HCT116 (cell line): ENCODE measurements around the gene SHISA8. TPM values are rescaled to one million over a fixed set of nuclear protein-coding genes. Genes with fewer than 3 reads are reported as not detected.

ENCODE experiments used
- ATAC-seq: fragments of 200-7000 bp; cut with Tn5 transposase; 2 replicates; pipeline ENCODE4 v1.9.1; 2020; ENCODE audit warnings: mild to moderate bottlenecking, moderate library complexity
- BruUV-seq: library from RNA; stranded (reverse); fragments of 400-500 nt; replicated peaks from 2 replicates; lab custom pipeline; 2021; lab: Mats Ljungman, UMichigan
- CTCF ChIA-PET: fragments of 300-600 bp; sonication (Branson Sonifier 250); formaldehyde crosslinking; loops from one replicate; lab custom pipeline; 2021; ENCODE audit warnings: antibody characterized with exemption; lab: Charles Lee
- POLR2A ChIA-PET: fragments of 300-600, 350-600 bp; sonication (Branson Sonifier 250); formaldehyde crosslinking; loops from one replicate; lab custom pipeline; 2021; ENCODE audit warnings: antibody characterized with exemption; lab: Charles Lee
- RAD21 ChIA-PET, 2 experiments: fragments of 300-600 bp; sonication (Branson Sonifier 250); formaldehyde crosslinking; loops; one replicate each; lab custom pipeline; 2023; ENCODE audit warnings: low total read pairs in 2 of 2; ENCODE audit not compliant: uncharacterized antibody in 2 of 2, unreplicated experiment in 2 of 2, low non-redundant PET in 1 of 2; lab: Charles Lee
- DNase-seq: peaks from one replicate; pipeline ENCODE4 v3.0.0-alpha.2; 2010; ENCODE audit warnings: low read depth, low spot score
- H2AFZ ChIP-seq: fragments of 200-600 bp; shearing (Covaris generic), sonication (generic); 2 replicates; pipeline ENCODE4 v1.6.1; 2017; ENCODE audit warnings: low read depth, mixed run types, mixed read lengths, antibody characterized with exemption, low read length; ENCODE audit not compliant: poor library complexity, severe bottlenecking
- H3K27ac ChIP-seq: 2 replicates; pipeline ENCODE4 v1.5.1; 2012; ENCODE audit warnings: low read depth, low read length
- H3K27me3 ChIP-seq: fragments of 200-600 bp; sonication (generic); 2 replicates; pipeline ENCODE4 v1.6.1; 2016; ENCODE audit warnings: mixed run types, low read length, mixed read lengths; ENCODE audit not compliant: insufficient read depth
- H3K36me3 ChIP-seq, 2 experiments: fragments of 200-500 bp in 1 of 2; fragments of 200-600 bp in 1 of 2; sonication (Bioruptor generic) in 1 of 2; sonication (generic) in 1 of 2; 2 replicates each; pipeline versions ENCODE4 v1.5.1 to v1.6.1; 2014 to 2016; ENCODE audit warnings: low read length in 2 of 2, inconsistent platforms in 1 of 2, mixed read lengths in 1 of 2, mixed run types in 1 of 2; ENCODE audit not compliant: insufficient read depth in 2 of 2, control insufficient read depth in 1 of 2
- H3K4me1 ChIP-seq, 2 experiments: fragments of 200-600 bp in 1 of 2; sonication (generic) in 1 of 2; 2 replicates each; pipeline versions ENCODE4 v1.5.1 to v1.6.1; 2012 to 2017; ENCODE audit warnings: low read length in 2 of 2, inconsistent platforms in 1 of 2, mild to moderate bottlenecking in 1 of 2, mixed read lengths in 1 of 2, mixed run types in 1 of 2, moderate library complexity in 1 of 2; ENCODE audit not compliant: insufficient read depth in 2 of 2, control insufficient read depth in 1 of 2
- H3K4me2 ChIP-seq: fragments of 200-600 bp; sonication (generic); 2 replicates; pipeline ENCODE4 v1.6.1; 2017; ENCODE audit warnings: mixed run types, low read length, mixed read lengths
- H3K4me3 ChIP-seq, 2 experiments: fragments of 200-600 bp in 1 of 2; sonication (generic) in 1 of 2; replicated peaks in 1 of 2; 2 replicates each; pipeline ENCODE4 v1.5.1; 2011 to 2016; ENCODE audit warnings: low read length in 2 of 2, control low read depth in 1 of 2, low read depth in 1 of 2, mild to moderate bottlenecking in 1 of 2, mixed read lengths in 1 of 2, mixed run types in 1 of 2
- H3K79me2 ChIP-seq: fragments of 200-600 bp; sonication (generic); 2 replicates; pipeline ENCODE4 v1.6.1; 2017; ENCODE audit warnings: mild to moderate bottlenecking, mixed run types, low read length, moderate library complexity, mixed read lengths; ENCODE audit not compliant: insufficient read depth
- H3K9ac ChIP-seq: fragments of 200-600 bp; sonication (generic); 2 replicates; pipeline ENCODE4 v1.6.1; 2016; ENCODE audit warnings: low read length, mixed read lengths
- H3K9me2 ChIP-seq: fragments of 200-600 bp; sonication (generic), shearing (Covaris generic); 2 replicates; pipeline ENCODE4 v1.6.1; 2017; ENCODE audit warnings: mixed run types, mild to moderate bottlenecking, moderate library complexity; ENCODE audit not compliant: insufficient read depth
- H3K9me3 ChIP-seq, 2 experiments: fragments of 200-500 bp in 1 of 2; fragments of 200-600 bp in 1 of 2; sonication (Bioruptor generic) in 1 of 2; sonication (generic) in 1 of 2; 2 replicates each; pipeline ENCODE4 v1.6.1; 2014 to 2017; ENCODE audit warnings: low read length in 2 of 2, mixed read lengths in 2 of 2, inconsistent platforms in 1 of 2, low read depth in 1 of 2, mild to moderate bottlenecking in 1 of 2, mixed run types in 1 of 2, moderate library complexity in 1 of 2; ENCODE audit not compliant: control insufficient read depth in 1 of 2, insufficient read depth in 1 of 2
- H4K20me1 ChIP-seq: fragments of 200-600 bp; sonication (generic), shearing (Covaris generic); 2 replicates; pipeline ENCODE4 v1.6.1; 2017; ENCODE audit warnings: mixed run types, mild to moderate bottlenecking, moderate library complexity; ENCODE audit not compliant: insufficient read depth
- ATF3 ChIP-seq: IDR thresholded peaks from 2 replicates; pipeline ENCODE4 v1.6.1; 2012
- CBX3 ChIP-seq: IDR thresholded peaks from 2 replicates; pipeline ENCODE4 v1.6.1; 2012; ENCODE audit warnings: low read depth
- EGR1 ChIP-seq: IDR thresholded peaks from 2 replicates; pipeline ENCODE4 v1.6.1; 2012; ENCODE audit warnings: low read depth
- ELF1 ChIP-seq: IDR thresholded peaks from 2 replicates; pipeline ENCODE4 v1.6.1; 2012; ENCODE audit warnings: low read depth, borderline replicate concordance
- EZH2 ChIP-seq: fragments of 200-600 bp; sonication (generic); IDR thresholded peaks from 2 replicates; pipeline ENCODE4 v1.6.1; 2017; ENCODE audit warnings: antibody characterized with exemption, mixed run types
- FOSL1 ChIP-seq: IDR thresholded peaks from 2 replicates; pipeline ENCODE4 v1.6.1; 2012; ENCODE audit warnings: low read depth
- JUND ChIP-seq: IDR thresholded peaks from 2 replicates; pipeline ENCODE4 v1.6.1; 2012
- POLR2A ChIP-seq: IDR thresholded peaks from 2 replicates; pipeline ENCODE4 v1.7.0; 2011; ENCODE audit warnings: borderline replicate concordance; ENCODE audit not compliant: insufficient read depth, insufficient read length; ENCODE audit errors: extremely low read depth
- POLR2AphosphoS5 ChIP-seq: IDR thresholded peaks from 2 replicates; pipeline ENCODE4 v1.6.1; 2011; ENCODE audit warnings: mild to moderate bottlenecking, low read depth, low read length, moderate library complexity
- RAD21 ChIP-seq: IDR thresholded peaks from 2 replicates; pipeline ENCODE4 v1.6.1; 2012; ENCODE audit warnings: low read depth, mild to moderate bottlenecking
- REST ChIP-seq: IDR thresholded peaks from 2 replicates; pipeline ENCODE4 v1.6.1; 2012; ENCODE audit warnings: low read depth
- SIN3A ChIP-seq: IDR thresholded peaks from 2 replicates; pipeline ENCODE4 v1.6.1; 2012; ENCODE audit warnings: low read depth
- SP1 ChIP-seq: IDR thresholded peaks from 2 replicates; pipeline ENCODE4 v1.6.1; 2012; ENCODE audit warnings: low read depth
- TCF7L2 ChIP-seq: IDR thresholded peaks from 2 replicates; pipeline ENCODE4 v1.7.0; 2011; ENCODE audit warnings: borderline replicate concordance, inconsistent platforms; ENCODE audit not compliant: insufficient read depth, insufficient read length; ENCODE audit errors: extremely low read depth
- YY1 ChIP-seq: IDR thresholded peaks from 2 replicates; pipeline ENCODE4 v1.6.1; 2011; ENCODE audit warnings: low read length, low read depth, moderate library complexity, mild to moderate bottlenecking; ENCODE audit not compliant: insufficient replicate concordance; ENCODE audit errors: extremely low read depth
- ZFX ChIP-seq: fragments of 450-650 bp; IDR thresholded peaks from 2 replicates; pipeline ENCODE4 v1.6.1; 2017
- intact Hi-C: fragments of 100-400 bp; cut with micrococcal nuclease; formaldehyde crosslinking; loops from 2 replicates; pipeline ENCODE4 v1.10.0; 2022
- total RNA-seq: library from RNA; stranded (reverse); gene quantifications from one replicate; pipeline ENCODE4 v1.2.1, GENCODE V29; 2021; ENCODE audit not compliant: unreplicated experiment
- TF ChIP-seq, protein P1 (sequence below): IDR thresholded peaks from 2 replicates; pipeline ENCODE4 v1.6.1; 2012

The SHISA8 gene
- total RNA-seq, 1 experiment from 2014 or later = 13.9 TPM

GRCh38 chr22:41952713-41953112, 37.8 kb upstream of the SHISA8 start:
- Histone ChIP-seq H3K79me2 (no peaks in the 10 kb centered on the region), H3K36me3 (no peaks in the 10 kb centered on the region), H3K27me3 (no peaks in the 10 kb centered on the region), H3K4me1 (peaks cover 4 to 15% of the 10 kb centered on the region in 2 experiments; a peak in 3 of 4 replicates), H3K4me2 (no peak overlapping the region), H4K20me1 (no peaks in the 10 kb centered on the region), H3K9me2 (no peaks in the 10 kb centered on the region), H3K27ac (no peak overlapping the region), H2AFZ (no peak overlapping the region), H3K9ac (no peak overlapping the region), H3K9me3 (no peaks in the 10 kb centered on the region), H3K4me3 (no peak overlapping the region)
- no peak for DNase-seq
- BruUV-seq = no TSS peak
- ATAC-seq = no peak
- ChIA-PET CTCF (no interaction called here), POLR2A (no interaction called here), RAD21 (no interaction called here)
- intact Hi-C loops = no loop called here
- no peak for TF ChIP-seq SIN3A
- TF ChIP-seq REST = no peak
- no peak for TF ChIP-seq ELF1
- TF ChIP-seq SP1 = no peak
- no peak for TF ChIP-seq JUND
- TF ChIP-seq CBX3 = no peak
- no peak for TF ChIP-seq POLR2AphosphoS5
- TF ChIP-seq EGR1 = no peak
- TF ChIP-seq ZFX = no peak
- no peak for TF ChIP-seq RAD21
- TF ChIP-seq POLR2A = no peak
- TF ChIP-seq TCF7L2 = no peak
- no peak for TF ChIP-seq EZH2
- TF ChIP-seq FOSL1 = no peak
- TF ChIP-seq, protein P1, sequence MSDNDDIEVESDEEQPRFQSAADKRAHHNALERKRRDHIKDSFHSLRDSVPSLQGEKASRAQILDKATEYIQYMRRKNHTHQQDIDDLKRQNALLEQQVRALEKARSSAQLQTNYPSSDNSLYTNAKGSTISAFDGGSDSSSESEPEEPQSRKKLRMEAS = no peak
- no peak for TF ChIP-seq ATF3
- no peak for TF ChIP-seq YY1
